GM21367 (cell line): Measurements from ENCODE around the gene GARRE1.
A peak's percentile ranks its signal among the peaks of the same experiment; 100 is the strongest.
"Not testable (repeated sequence)": the region's sequence is repeated elsewhere in the genome, so short reads cannot be mapped to it uniquely, and the experiment has no call there.

Experiments used
- ATAC-seq: cut with Tn5 transposase; IDR thresholded peaks from one replicate; pipeline ENCODE4 v1.9.1; 2021; ENCODE audit not compliant: unreplicated experiment

Gene GARRE1, protein sequence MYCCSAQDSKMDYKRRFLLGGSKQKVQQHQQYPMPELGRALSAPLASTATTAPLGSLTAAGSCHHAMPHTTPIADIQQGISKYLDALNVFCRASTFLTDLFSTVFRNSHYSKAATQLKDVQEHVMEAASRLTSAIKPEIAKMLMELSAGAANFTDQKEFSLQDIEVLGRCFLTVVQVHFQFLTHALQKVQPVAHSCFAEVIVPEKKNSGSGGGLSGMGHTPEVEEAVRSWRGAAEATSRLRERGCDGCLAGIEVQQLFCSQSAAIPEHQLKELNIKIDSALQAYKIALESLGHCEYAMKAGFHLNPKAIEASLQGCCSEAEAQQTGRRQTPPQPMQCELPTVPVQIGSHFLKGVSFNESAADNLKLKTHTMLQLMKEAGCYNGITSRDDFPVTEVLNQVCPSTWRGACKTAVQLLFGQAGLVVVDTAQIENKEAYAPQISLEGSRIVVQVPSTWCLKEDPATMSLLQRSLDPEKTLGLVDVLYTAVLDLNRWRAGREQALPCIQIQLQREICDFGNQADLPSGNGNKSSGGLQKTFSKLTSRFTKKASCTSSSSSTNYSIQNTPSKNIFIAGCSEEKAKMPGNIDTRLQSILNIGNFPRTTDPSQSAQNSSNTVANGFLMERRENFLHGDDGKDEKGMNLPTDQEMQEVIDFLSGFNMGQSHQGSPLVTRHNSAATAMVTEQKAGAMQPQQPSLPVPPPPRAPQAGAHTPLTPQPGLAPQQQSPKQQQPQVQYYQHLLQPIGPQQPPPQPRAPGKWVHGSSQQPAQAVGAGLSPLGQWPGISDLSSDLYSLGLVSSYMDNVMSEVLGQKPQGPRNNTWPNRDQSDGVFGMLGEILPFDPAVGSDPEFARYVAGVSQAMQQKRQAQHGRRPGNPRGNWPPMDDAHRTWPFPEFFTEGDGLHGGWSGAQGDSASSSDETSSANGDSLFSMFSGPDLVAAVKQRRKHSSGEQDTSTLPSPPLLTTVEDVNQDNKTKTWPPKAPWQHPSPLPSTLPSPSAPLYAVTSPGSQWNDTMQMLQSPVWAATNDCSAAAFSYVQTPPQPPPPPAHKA (N-terminal part only)

DNA sequence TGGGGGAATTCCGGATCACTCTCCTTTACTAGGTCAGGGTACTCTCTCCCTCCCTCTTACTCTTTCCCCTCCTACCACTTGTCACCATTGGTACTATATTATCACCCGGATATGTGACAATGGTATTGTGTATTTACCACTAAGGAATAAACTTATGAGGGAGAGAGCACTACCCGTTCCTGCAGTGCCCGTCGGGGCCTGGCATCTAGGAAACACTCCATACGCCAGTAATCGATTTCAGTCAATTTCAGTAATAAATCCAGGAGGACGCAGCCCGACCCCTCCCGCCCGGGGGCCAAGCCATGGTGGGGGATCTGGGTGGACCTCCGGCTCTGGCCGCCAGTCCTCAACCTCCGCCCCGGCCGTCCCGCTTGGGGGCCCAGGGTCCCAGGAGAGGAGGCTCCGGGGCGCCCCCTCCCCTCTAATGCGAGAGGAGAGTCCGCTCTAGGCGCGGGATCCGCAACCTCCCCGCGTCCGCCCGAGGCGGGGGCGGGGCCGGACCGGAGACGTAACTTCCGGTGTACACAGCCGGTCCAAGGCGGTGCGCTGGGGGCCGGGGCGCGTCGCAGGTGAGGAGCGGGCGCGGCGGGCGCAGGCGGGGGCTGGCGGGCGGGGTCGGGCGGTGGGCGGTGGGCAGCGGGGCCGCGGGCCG lies at the start of gene GARRE1:
Gene GARRE1, plus strand, starts transcription at position 509 of the 652 bp plus-strand sequence. CDS start 45,920 bp downstream, outside the sequence.
- ATAC-seq: peak; percentile 85

DNA sequence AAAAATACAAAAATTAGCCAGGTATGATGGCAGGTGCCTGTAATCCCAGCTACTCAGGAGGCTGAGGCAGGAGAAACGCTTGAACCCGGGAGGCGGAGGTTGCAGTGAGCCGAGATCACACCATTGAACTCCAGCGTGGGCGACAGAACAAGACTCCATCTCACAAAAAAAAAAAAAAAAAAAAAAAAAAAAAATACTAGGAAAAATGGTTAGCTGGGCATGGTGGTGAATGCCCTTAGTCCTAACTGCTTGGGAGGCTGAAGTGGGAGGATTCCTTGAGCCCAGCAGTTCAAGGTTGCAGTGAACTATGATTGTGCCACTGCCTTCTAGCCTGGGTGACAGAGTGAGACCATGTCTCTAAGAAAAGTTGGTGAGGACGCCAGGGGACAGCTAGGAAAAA lies 49.0 kb upstream of the GARRE1 start:
- ATAC-seq: not testable (repeated sequence)

DNA sequence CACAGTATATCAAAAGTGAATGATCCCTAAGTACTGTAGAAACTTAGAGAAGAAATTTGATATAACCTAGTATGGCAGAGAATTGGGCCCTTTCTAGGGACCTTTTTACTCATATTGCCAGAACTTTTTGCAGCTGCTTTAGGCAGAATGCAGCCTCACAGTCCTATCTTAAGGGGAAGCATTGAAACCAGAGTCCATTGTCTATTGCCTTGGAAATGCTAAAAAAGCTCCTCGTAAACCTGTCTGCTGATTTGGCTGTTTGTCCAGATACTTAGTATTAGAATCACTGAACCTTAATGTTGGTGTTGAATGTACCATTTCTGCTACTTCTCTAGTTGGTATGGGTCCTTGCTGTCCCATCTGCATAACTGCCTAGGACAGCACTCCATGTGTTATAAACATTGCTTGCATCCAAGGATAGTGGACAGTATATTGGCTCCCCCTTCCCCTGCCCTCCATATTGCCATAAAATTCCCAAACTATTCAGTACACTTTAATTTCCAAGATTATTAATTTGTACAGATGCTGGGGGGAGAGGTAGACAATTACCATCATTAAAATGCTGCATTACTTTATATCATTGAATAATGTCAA lies 46.0 kb upstream of the GARRE1 start:
- ATAC-seq: no peak

DNA sequence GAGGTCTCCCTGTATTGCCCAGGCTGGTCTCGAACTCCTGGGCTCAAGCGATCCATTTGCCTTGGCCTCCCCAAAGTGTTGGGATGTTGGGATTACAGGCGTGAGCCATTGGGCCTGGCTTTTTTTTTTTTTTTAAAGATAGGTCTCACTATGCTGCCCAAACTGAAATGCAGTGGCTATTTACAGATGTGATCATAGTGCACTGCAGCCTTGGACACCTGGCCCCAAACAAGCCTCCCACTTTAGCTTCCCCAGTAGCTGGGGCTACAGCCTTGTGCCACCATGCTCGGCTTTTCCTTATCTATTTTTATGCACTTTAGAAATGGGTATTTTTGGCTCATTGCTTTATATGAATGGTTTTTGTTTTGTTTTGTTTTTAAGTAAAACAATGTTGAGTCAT lies 44.6 kb upstream of the GARRE1 start:
- ATAC-seq: no peak

DNA sequence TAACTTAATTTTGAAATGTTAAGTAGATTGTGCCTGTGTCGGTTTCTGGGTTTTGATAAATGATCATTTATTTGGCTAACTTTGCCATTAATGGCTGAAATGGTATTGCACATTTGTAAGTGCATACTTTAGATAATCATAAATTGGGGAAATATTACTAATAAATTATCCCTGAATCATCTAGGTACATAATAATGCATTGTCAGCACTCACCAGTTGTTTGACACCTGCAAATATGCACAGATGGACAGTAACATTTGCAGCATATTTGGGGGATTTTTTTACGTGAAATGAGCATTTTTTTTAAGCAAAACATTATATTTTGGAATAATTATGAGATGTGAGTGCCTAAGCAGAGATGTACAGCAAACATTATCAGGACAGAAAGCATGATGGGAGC lies 41.1 kb upstream of the GARRE1 start:
- ATAC-seq: no peak

DNA sequence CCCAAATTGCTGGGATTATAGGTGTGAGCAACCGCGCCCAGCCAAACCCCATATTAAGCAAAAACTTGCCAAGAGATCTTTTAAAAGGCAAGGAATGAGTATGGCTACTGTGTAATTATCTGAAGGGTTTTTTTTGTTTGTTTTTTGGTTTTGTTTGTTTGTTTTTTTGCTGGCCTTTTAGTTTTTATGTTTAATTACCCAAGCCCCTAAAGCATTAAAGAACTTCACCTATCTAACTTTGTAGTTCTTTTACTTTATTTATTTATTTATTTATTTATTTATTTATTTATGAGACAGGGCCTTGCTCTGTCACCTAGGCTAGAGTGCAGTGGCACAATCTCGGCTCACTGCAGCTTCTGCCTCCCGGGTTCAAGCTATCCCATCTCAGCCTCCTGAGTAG lies 40.3 kb upstream of the GARRE1 start:
- ATAC-seq: no peak

DNA sequence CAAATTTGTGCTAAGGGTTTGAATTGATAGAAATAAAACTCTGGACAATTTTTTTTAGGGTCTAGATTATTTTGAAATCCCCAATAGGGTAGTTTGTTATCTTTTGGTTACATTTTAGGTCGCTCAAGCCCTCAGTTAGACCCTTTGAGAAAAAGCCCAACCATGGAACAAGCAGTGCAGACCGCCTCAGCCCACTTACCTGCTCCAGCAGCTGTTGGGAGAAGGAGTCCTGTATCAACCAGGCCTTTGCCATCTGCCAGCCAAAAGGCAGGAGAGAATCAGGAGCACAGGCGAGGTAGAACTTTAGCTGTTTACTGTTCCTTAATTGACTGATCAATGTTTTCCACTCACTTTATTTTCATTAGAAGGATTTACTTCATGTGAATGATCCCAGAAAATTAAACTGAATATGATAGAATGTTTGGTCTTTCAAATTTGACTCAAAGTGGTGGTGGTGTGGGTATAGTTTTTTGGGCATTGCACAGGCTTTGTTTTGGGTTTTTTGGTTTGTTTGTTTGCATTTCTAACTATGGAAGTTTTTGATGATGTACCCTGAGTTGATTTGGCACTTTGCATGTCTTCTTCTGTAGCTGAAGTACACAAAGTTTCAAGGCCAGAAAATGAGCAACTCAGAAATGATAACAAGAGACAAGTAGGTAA lies 39.2 kb upstream of the GARRE1 start:
- ATAC-seq: no peak

DNA sequence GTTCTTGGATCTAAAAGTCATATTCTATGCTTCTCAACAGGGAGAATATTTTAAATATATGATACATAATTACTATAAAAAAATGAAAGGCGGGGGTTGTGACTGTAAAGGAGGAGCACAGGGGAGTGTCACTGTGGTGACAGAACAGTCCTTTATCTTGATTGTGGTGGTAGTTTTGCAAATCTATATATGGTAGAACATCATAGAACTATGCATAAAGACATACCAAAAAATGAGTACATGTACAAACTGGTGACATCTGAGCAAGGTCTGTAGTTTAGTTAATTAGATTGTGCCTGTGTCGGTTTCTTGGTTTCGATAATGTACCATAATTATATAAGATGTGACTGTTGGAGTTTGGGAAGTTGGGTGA lies 38.7 kb upstream of the GARRE1 start:
- ATAC-seq: no peak

DNA sequence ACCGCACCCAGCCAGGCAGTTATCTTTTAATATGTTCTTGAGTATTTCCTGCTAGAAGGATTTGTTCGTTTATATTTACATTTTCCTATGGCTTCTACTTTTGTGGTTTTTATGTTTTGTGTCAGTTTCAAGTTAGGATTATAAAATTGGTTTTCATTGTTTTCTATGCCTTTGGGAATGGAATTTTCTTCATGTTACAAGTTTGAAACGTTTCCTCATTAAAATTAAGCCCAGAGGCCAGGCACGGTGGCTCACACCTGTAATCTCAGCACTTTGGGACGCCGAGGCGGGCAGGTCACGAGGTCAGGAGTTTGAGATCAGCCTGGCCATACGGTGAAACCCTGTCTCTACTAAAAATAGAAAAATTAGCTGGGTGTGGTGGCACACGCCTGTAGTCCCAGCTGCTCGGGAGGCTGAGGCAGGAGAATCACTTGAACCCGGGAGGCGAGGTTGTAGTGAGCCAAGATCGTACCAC lies 37.6 kb upstream of the GARRE1 start:
- not testable (repeated sequence) for ATAC-seq

DNA sequence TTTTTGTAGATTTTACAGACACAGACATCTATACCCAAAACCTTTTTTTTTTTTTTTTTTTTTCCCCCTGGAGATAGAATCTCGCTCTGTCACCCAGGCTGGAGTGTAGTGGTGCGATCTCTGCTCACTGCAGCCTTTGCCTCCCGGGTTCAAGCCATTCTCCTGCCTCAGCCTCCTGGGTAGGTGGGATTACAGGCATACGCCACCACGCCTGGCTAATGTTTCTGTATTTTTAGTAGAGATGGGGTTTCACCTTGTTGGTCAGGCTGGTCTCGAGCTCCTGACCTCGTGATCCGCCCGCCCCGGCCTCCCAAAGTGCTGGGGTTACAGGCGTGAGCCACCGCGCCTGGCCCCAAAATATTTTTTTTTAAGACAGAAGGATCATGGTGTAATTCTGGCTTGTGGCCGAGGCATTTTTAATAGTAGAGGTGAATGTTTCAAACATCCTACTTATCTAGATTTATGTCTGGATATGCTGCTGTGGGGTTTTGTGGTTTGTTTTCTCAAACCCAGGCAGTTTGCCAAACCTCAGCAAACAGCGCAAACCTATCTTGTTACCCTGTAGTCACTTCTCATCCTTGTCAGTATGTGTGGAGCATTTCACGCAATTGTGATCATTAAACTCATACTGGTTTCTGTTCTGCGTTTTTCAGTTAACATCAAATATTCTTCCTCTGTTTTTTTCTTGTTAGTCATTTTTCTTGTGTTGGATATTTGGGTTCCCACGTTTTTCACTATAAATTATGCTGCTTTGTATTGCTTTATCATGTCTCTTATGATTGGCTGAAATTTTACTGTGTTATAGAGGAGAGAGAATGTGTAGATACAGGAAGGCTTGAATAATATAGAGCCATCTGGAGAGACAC lies 36.2 kb upstream of the GARRE1 start:
- ATAC-seq: peak; percentile 49

DNA sequence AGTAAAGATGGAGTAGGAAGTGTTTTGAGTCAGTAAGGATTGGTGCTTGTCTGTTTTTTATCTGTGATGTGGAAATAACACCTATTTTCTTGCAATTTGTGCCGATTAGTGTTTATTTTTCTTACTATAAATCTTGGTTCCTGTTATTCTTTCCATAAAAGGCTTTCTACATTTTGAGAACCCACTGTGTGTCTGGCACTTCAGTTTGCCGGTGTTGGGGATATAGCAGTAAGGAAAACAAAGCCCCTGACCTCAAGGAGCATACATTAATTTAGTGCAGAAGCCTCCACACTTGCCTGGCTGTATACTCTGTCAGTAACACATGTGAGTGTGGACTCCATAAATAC lies 35.6 kb upstream of the GARRE1 start:
- no peak for ATAC-seq

DNA sequence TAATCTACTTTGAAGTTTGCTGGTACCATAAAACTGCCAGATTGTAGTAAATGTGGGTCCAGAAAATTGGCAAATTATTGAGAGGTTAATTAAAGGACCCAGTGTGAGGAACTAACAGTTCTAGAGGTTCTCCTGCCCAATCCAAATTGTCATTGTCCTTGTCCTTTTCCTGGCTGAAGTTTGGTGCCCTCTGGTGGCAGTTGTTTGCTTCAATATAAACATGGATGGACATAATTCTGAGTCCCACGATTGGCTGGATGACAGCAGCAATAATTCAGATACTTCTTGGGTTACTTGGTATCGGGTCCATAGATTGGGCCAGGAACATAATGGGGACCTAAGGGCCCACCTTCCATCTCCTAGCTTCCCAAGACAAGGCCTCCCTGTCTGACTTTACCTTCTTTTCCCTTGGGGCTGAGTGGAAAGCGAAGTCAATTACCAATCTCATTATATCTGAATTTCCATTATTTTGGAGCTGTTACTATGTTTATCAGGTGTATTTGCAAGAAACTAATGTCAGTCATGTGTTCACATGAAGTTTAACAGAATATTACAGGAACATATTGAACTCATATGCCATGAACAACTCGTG lies 33.8 kb upstream of the GARRE1 start:
- no peak for ATAC-seq

DNA sequence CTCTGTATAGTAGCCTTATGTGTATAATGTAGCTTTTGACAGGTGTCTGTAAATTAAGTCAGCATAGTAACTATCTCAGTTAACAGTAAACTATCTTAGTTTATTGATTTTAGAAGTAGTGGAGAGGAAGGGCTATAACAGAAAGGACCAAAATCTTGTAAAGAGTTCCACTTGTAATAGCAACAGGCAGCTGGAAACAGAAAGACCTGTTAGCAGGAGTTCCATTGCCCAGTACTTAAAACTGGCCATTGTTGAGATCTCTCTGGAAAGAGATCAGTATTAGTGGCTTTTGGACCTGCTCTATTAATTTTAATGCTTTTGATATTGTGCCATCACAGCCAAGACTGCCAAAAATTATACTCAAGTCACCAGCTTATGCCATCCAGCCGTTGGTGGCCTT lies 32.0 kb upstream of the GARRE1 start:
- ATAC-seq: no peak

DNA sequence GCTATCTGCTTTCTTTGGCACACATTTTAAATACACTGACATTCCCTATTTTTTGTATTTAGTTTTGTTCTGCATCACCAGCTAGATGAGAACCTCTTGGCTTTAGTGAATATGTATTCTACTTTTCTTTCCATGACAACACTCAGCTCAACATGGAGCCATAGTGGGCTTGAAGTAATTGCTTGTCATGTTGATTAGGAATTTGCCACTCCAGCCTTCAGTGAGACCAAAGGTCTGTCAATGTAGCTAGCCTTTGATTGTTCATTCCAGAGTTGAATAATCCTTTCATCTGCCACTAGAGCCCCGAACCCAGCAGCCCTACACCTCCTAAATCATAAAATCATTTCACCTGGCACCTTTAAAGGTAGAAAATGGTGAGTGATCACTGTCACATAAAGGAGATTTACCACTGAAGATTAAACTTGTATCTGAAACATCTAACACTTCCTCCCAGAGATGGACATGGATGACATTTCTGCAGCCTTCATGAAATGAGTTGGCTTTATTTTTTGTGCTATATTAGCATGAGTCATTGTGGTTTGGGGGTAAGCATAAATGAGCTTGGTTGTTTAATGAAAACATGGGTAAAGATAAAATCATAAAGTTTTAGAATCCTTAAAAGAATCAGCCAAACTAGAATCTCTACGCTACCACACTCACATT lies 29.2 kb upstream of the GARRE1 start:
- no peak for ATAC-seq

DNA sequence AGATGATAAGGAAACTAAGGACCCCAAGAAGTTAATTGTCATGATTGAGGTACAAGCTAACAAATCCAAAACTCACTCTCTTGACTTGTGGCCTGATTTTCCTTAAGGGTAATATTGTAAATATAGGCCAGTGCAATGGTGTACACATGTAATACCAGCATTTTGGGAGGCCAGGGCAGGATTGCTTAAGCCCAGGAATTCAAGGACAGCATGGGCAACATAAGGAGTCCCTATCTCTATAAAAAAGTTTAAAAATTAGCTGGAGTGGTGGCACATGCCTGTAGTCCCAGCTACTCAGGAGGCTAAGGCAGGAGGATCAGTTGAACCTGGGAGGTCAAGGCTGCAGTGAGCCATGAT lies 28.7 kb upstream of the GARRE1 start:
- no peak for ATAC-seq

DNA sequence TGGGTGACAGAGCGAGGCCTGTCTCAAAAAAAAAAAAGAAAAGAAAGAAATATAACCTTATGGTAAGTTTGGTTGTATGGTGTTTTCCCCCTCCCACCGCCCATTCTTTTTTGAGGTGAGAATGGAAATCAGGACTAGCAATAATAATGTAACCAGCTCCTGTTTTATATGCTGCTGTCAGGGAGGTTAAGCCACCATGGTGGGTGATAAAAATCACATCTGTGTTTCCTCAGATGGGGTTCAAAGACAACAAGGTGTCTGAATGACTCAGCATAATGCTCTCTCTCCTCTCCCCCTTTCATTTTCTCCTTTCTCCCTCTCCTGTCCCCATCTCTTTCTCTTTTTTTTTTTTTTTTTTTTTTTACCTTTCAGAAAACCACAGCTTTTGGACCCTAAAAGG lies 28.3 kb upstream of the GARRE1 start:
- ATAC-seq: no peak

DNA sequence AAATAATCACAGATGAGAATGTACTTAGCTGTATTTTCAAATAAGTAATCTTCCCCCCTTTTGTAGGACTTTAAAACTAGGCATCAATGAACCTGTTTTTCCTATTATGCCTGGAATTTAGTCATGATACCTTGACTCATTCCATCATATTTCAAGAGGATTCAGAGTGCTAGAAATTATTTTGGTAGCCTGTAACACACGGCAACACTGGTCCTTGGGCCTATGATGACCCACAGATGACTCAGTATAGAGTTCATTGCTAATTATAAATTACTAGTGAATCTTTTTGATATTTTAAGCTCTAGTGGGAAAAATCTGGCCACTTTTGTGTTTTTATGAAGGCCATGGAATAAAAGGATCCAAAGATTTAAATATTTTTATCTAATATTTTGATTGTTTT lies 26.0 kb upstream of the GARRE1 start:
- no peak for ATAC-seq

DNA sequence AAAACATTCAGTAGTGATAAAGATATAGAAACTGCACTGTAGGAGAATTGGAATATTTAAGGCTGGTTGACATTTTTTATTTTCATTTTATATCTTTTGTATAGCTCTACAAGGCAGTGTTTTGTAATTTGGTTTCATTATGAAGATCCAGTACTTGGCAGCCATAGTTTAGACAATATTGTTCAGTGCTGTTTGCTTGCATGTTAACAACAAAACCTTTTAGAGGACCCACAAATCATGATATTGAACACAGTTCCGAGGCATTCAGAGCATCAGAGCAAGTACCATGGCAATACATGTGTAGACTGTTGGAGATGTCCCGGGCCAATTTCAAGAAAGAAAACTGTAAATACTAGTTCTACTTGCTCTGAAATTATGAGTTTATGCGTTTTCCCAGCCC lies 25.6 kb upstream of the GARRE1 start:
- no peak for ATAC-seq

DNA sequence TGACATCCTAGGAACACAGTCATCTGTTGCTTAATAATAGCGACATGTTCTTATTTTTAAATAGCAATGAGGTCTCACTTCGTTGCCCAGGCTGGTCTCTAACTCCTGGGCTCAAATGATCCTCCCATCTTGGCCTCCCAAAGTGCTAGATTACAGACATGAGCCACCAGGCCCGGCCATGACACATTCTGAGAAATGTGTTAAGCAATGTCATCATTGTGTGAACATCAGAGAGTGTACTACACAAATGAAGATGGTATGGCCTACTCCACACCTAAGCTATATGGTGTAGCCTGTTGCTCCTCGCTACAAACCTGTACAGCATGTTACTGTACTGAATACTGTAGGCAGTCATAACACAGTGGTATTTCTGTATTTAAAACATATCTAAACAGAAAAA lies 24.6 kb upstream of the GARRE1 start:
- ATAC-seq: no peak
